HG03378 (cell line): Measurements from ENCODE around the gene CD93.

Source experiments
- ATAC-seq: cut with Tn5 transposase; IDR thresholded peaks from one replicate; pipeline ENCODE4 v1.9.1; 2021; ENCODE audit warnings: mild to moderate bottlenecking, moderate library complexity; ENCODE audit not compliant: unreplicated experiment

CD93 gene

GRCh38 chr20:23062632-23063031 is 23.5 kb downstream of the CD93 start:
- no peak for ATAC-seq

GRCh38 chr20:23061734-23062561 is 24.2 kb downstream of the CD93 start:
- ATAC-seq = no peak

- ATAC-seq = no peak
These were observed 24.9 kb downstream of the CD93 start for GRCh38 chr20:23061262-23061661.

GRCh38 chr20:23060629-23061028 is 25.5 kb downstream of the CD93 start:
- no peak for ATAC-seq

- ATAC-seq = no peak
These were observed 26.3 kb downstream of the CD93 start for GRCh38 chr20:23059846-23060245.

- no peak for ATAC-seq
These were observed 27.1 kb downstream of the CD93 start for GRCh38 chr20:23059001-23059400.

GRCh38 chr20:23058240-23058639 is 27.9 kb downstream of the CD93 start:
- no peak for ATAC-seq

- no peak for ATAC-seq
These were observed 33.2 kb downstream of the CD93 start for GRCh38 chr20:23052904-23053303.

GRCh38 chr20:23050847-23051627 is 35.1 kb downstream of the CD93 start:
- no peak for ATAC-seq

GRCh38 chr20:23050076-23050838 is 35.9 kb downstream of the CD93 start:
- ATAC-seq = no peak

GRCh38 chr20:23049201-23050075 is 36.7 kb downstream of the CD93 start, which contains the start of gene THBD:
Gene THBD (minus strand): TSS chr20:23049672. CDS start chr20:23049504, 168 bp downstream.
- no peak for ATAC-seq

- ATAC-seq = no peak
These were observed 37.6 kb downstream of the CD93 start for GRCh38 chr20:23048283-23049200.

GRCh38 chr20:23047738-23048214 is 38.3 kb downstream of the CD93 start:
- ATAC-seq = no peak

- ATAC-seq = no peak
These were observed 39.0 kb downstream of the CD93 start for GRCh38 chr20:23047001-23047737.

- ATAC-seq = no peak
These were observed 39.7 kb downstream of the CD93 start for GRCh38 chr20:23046431-23046830.

- no peak for ATAC-seq
These were observed 42.7 kb downstream of the CD93 start for GRCh38 chr20:23043376-23043775.

- no peak for ATAC-seq
These were observed 43.9 kb downstream of the CD93 start for GRCh38 chr20:23042270-23042669.

GRCh38 chr20:23039885-23040508 is 46.1 kb downstream of the CD93 start:
- ATAC-seq = no peak
